Muscle of back (tissue), 11 donors: ENCODE results near the gene NOL8. TPM values are rescaled to one million over a fixed set of nuclear protein-coding genes. Genes with fewer than 3 reads are reported as not detected.
A peak's percentile ranks its signal among the peaks of the same experiment; 100 is the strongest.

ENCODE experiments used
- DNase-seq, 3 donors: peaks; one replicate each; pipeline versions ENCODE4 v3.0.0 to v3.0.0-alpha.2; 2013
- polyA plus RNA-seq, 10 donors: library from polyadenylated mRNA; unstranded; fragments of 120-200 nt; gene quantifications; one replicate each; pipeline ENCODE4 v1.2.1, GENCODE V29; 2013; ENCODE audit not compliant: insufficient read length in 10 of 10

The NOL8 gene
- polyA plus RNA-seq, 10 donors: 21.0 to 37.4 (median 25.5) TPM

DNA sequence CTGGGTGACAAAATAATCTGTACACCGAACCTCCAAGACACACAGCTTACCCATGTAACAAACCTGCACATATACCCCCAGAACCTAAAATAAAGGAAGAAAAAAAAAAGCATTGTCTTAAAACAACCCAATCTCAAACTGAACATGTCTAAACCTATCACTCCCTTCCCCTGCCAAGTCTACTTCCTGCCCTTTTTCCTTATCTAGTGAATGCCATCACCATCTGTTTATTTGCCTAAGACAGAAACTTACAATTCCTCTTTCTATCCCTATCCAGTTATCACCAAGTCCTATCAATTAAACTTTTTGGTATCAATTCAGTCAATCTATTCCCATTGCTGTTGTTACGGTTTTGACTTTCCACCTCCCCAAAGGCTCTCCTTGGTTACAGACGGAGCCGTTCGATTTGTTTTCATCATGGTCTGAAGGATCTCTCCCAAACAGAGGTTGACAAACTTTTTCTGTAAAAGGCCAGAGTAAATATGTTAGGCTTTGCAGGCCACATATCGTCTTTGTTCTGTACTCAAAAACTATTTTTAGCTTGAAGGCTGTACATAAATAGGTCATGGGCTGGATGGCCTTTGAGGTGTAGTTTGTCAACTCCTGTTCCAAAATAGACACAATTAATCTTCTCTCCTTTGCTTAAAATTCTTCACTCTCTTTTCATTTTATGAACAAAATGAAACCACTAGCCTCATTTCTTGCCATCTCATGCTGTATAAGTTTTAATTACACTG is 12.1 kb downstream of the NOL8 start:
- DNase-seq: no peak

DNA sequence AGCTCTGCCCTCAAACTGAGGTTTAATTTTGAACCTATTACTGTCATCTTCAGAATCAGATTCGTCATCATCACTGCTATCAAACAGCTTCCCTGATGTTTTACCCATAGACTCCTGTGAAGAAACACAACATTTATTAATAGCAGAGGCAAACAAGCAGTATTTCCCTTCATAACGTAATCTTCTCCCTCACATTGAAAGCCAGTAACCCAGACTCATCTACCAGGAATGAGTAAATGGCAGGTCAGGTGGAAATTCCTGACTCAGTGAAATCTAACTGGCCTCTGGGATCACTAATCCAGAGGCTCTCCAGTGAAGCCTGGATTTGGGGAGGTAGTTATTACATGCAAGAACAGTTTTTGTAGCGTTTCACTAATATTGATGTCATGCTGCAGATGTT is 14.6 kb downstream of the NOL8 start:
- DNase-seq: no peak

- no peak for DNase-seq
Measured at GRCh38 chr9:92308893-92309292, 16.3 kb downstream of the NOL8 start.

DNA sequence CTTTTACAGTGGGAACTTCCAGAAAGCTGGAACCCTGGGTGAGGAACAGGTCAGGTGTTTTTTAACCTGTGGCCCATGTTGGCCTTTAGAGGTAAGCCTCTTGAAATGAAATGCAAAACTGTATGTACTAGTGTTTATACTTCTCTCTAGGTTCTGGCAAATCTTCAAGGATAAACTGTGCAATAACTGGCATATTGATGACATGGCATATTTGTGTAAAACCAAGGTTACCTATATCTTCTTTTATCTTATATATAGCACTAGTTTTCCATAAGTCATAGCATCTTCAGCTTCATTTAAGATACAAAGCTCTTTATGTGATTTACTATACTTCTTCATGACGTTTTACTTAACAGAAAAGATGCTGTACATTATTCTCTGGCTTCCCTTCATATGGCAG is 24.2 kb downstream of the NOL8 start:
- no peak for DNase-seq

- DNase-seq: no peak
Measured at GRCh38 chr9:92299116-92299515, 26.0 kb downstream of the NOL8 start.

DNA sequence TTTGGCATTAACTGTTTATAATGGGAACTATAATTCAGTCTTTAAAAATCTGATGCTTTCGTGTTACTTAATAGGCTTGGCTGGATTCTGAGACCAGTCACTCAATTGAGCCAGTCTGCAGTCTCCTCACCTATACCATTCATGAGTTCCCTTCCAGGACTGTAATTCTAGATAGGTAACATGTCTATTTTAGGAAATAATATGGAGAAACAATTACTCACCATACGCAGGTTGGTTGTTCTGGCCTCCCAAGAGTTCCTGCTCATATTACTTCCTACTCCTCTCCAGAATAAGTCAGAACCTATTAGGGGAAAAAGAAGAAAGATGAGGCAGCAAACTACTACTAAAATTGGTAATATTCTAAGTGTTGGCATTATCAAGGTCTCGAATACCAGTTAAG is 27.1 kb downstream of the NOL8 start:
- DNase-seq: no peak

- DNase-seq: no peak
Measured at GRCh38 chr9:92297611-92298010, 27.5 kb downstream of the NOL8 start.

GRCh38 chr9:92295827-92296258 is 29.3 kb downstream of the NOL8 start:
- DNase-seq: no peak

DNA sequence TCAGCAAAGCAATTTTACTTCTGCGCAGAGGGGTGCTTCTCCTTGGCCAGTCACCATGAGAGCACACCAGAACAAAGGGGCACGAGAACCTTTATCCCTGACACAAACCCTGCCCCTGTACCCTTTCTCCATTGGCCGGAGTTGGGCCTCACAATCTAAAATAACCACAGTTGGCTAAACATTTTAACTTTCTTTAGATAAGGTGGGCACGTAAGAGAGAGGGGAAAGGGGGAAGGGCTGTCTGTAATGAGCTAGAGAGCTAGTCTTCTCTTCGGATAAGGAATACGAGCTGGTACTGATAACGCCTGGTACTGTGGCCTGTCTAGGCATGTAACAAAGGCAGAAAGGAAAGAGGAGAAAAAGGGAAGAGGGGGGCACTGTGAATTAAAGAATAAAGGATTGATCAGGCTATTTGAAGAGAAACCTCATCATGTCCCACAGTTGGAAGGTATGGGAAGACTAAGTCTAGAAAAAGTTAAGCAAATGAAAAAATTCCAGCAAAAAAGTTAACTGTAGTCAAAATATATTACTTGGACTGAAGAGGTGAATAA is 29.8 kb downstream of the NOL8 start:
- DNase-seq: no peak

DNA sequence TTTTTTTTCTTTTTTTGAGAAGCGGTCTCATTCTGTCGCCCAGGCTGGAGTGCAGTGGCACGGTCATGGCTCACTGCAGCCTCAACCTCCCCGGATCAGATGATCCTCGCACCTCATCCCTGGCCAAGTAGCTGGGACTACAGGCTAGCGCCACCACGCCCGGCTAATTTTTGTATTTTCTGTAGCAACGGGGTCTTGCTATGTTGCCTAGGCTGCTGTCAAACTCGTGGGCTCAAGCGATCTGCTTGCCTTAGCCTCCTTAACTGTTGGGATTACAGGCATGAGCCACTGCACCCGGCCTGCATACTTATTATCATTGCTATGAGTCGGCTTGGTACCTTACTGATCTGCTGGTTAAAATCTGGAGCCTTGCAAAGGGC is 30.9 kb downstream of the NOL8 start:
- peak in 2 of 3 donors; percentile 16 to 55 for DNase-seq

GRCh38 chr9:92293452-92294296 is 31.5 kb downstream of the NOL8 start, which contains the start of gene IARS1:
TSS of gene IARS1 (minus strand) at chr9:92293697. CDS start at chr9:92289419, 4,278 bp downstream.
- peak; percentile 99 to 100 (median 99) for DNase-seq

- no peak for DNase-seq
Measured at GRCh38 chr9:92293075-92293354, 32.1 kb downstream of the NOL8 start.

DNA sequence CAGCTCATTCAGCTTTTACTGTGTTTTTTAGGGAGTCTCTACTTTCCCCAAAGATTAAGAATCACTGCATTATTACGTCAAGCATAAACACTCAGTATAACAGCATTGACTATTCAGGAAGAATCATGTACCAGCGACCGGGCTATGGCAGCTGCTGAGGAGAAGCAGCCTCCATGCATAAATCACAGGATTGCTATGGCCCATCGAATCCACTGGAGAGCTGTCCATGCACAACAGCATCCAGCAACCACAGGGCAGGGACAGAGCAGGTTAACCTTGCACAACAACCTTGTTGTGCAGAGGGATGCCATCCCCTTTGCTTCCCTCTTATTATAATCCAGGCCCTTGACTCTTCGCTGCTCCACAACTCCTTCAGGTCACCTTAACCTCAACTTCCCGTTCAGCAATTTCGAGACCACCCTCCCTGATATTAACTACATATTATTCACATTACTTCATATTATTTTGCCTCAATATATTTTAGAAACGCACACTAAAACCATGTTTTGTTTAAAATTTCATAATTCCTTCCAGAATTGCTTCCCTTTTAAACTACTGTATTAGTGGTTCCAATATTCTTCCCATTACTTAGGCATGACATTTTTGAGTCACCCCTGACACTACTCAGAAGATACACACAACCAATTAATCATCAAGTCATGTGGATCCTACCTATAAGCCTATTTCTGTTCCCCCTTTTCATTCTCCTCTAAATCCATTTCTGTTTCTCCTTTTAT is 32.6 kb downstream of the NOL8 start:
- DNase-seq: no peak

DNA sequence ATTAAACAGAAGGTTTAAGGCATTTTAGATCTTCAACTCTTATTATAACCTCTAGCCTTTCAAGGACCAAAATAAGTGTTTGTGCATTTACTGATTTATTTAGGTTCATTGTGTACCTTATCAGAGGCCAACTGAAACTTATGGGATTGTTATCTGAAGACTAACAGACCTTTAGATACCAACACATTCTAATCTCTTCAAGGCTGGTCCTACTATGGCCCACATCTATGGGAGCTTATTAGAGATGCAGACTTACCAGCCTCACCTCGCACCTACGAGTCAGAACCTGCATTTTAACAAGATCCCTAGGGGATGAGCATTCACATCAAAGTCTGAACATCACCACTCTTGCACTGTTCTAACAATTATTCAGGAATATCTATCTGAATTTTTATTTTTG is 33.6 kb downstream of the NOL8 start:
- DNase-seq: no peak

DNA sequence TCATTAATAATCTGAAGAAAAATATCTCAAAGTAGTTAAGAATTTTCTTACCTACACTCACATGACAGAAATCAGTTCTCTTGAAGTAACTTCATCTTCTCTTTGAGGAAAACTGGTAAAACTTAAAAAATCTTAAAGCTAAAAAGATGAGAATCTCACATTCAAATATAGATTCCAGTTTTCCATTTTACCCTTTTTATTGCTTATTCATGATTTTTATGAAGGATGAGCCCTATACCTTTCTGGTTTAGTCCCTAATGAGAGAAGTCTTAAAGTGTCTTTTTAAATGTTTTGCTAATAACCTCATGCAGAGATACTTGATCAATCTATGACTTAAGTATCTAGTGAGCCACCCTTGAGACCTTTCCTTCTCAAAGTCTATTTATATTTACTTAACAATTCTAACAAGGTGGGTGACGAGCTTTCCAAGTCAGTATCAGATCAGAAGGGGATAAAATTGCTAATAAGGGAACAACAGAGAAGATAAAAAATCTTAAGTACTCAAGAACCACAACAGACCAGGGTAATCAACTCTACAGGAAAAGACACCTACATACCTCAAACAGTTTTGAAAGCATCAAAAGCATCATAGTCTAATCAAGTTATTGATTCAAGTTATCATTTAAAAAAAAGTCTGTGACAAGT is 34.2 kb downstream of the NOL8 start:
- DNase-seq: no peak

DNA sequence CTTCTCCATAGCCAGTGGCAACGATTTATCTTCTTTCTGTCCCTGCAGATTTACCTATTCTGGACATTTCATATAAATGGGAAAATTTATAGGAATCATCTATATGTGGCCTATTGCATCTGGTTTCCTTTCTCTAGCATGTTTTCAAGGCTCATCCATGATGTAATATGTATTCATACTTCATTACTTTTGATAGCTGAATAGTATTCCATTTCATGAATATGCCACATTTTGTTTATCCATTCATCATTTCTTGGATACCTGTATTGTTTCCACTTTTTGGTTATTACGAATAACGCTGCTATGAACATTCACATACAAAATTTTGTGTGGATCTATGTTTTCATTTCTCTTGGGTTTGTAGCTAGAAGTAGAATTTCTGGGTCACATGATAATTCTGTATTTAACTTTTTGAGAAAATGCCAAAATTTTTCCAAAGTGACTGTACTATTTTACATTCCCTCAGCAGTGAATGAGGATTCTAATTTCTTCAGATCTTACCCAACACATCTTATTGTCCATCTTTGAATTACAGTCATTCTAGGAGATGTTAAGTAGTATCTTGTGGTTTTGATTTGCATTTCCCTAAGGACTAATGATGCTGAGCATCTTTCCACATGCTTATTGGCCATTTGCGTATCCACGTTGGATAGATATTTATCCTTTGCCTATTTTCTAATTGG is 35.3 kb downstream of the NOL8 start:
- DNase-seq: no peak

- no peak for DNase-seq
Measured at GRCh38 chr9:92279302-92279701, 45.8 kb downstream of the NOL8 start.

GRCh38 chr9:92278110-92278509 is 47.0 kb downstream of the NOL8 start:
- DNase-seq: peak in 1 of 3 donors; percentile 34

- DNase-seq: no peak
Measured at GRCh38 chr9:92276331-92277032, 48.7 kb downstream of the NOL8 start.

DNA sequence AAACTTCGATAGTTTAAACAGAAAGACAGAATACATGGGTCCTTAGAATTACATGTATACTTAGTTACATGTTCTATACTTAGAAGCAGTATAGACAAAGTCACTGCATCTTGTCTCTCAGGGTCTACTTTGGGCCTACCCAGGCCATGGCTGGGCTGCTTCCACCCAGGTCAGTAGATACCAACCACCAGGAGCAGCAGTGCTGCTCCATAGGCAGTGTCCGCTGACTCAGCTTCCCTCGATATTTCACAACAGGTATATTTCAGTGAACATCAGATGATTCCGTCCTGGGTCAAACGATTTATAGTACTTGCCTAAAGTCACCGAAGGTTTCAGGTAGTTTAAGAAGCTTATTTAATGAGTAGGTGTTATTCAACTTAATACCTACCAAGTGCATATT is 49.6 kb downstream of the NOL8 start:
- DNase-seq: no peak

DNA sequence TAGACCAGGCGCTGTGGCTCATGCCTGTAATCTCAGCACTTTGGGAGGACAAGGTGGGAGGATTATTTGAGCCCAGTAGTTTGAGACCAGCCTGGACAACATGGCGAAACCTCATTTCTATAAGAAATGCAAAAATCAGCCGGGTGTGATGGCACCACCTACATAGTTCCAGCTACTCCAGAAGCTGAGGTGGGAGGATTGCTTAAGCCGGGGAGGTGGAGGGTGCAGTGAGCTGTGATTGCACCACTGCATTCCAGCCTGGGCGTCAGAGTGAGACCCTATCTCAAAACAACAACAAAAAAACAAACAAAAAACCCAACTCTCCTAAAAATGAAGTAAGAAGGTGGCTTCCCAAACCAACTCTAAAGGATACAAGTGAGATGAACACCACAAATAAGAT is 54.6 kb downstream of the NOL8 start:
- no peak for DNase-seq
